A673 (cell line): ENCODE measurements around the gene EXOC3.

Experiments
- CTCF ChIP-seq: fragments of 300-800, 200-600 bp; sonication (generic); conservative IDR thresholded peaks from 2 replicates; pipeline ENCODE4 v1.5.1; 2017; ENCODE audit warnings: low read depth, mild to moderate bottlenecking, antibody characterized with exemption, low read length, moderate library complexity, mixed read lengths
- EZH2 ChIP-seq: fragments of 200-600 bp; sonication (generic); IDR thresholded peaks from 2 replicates; pipeline ENCODE4 v1.6.1; 2017; ENCODE audit warnings: borderline replicate concordance, low read depth, mild to moderate bottlenecking, mixed read lengths, antibody characterized with exemption, low read length; ENCODE audit not compliant: poor library complexity, severe bottlenecking

- no peak for TF ChIP-seq CTCF
- TF ChIP-seq EZH2 = no peak
Measured at GRCh38 chr5:400282-401145, 42.5 kb upstream of the EXOC3 start.
